ENCODE data around the gene CASP9. TPM values are rescaled to one million over a fixed set of nuclear protein-coding genes. Genes with fewer than 3 reads are reported as not detected.
A peak's percentile ranks its signal among the peaks of the same experiment; 100 is the strongest.
"Not testable (repeated sequence)": the region's sequence is repeated elsewhere in the genome, so short reads cannot be mapped to it uniquely, and the experiment has no call there.

CASP9 gene
- total RNA-seq, 2 experiments from 2014 or later, result 6.3 to 6.5 TPM

DNA sequence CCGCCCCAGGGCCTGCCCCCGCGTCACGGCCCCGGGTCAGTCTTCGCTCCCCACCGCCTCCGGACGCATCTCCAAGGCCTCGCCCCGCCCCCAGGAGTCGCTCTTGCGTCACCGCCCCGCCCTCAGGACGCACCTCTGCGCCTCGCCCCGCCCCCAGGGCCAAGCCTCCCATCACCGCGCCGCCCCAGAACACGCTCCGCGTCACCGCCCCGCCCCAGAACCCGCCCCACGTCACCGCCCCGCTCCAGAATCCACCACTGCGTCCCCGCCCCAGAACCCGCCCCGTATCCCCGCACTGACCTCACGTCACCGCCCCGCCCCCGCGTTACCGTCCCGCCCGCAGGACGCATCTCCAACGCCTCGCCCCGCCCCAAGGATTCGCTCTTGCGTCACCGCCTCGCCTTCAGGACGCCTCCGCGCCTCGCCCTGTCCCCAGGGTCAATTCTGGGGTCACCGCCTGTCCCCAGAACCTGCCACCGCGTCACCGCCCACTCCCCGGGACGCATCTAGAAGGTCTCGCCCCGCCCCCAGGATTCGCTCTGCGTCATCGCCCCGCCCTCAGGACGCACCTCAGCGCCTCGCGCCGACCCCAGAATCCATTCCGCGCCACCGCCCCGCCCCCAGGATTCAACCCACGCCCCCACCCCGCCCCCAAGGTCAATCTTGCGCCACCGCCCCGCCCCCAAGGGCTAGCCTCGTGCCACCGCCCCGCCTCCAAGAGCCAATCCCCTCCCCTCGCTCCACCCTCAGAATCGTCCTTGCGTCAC is 451 bp upstream of the CASP9 start:
- peak; percentile 100 for DNase-seq
- Mint-ChIP-seq H3K4me3 (peak overlapping the region; percentile 95), H3K9me3 (no peaks in the 10 kb centered on the region), H3K27me3 (ENCODE audit: low read depth) (no peaks in the 10 kb centered on the region), H3K4me1 (ENCODE audit: low read depth) (peaks cover 47% of the 10 kb centered on the region), H3K36me3 (ENCODE audit: low read depth) (no peaks in the 10 kb centered on the region), H3K27ac (peak overlapping the region; percentile 99)
- intact Hi-C loops (cut with micrococcal nuclease), result loop anchor here (1.0 to 10.0 kb wide), 10 partner anchors 108 to 1530 kb away; partner anchors contain the start of genes EFHD2 and SDHB
- CTCF ChIA-PET, result no interaction called here

DNA sequence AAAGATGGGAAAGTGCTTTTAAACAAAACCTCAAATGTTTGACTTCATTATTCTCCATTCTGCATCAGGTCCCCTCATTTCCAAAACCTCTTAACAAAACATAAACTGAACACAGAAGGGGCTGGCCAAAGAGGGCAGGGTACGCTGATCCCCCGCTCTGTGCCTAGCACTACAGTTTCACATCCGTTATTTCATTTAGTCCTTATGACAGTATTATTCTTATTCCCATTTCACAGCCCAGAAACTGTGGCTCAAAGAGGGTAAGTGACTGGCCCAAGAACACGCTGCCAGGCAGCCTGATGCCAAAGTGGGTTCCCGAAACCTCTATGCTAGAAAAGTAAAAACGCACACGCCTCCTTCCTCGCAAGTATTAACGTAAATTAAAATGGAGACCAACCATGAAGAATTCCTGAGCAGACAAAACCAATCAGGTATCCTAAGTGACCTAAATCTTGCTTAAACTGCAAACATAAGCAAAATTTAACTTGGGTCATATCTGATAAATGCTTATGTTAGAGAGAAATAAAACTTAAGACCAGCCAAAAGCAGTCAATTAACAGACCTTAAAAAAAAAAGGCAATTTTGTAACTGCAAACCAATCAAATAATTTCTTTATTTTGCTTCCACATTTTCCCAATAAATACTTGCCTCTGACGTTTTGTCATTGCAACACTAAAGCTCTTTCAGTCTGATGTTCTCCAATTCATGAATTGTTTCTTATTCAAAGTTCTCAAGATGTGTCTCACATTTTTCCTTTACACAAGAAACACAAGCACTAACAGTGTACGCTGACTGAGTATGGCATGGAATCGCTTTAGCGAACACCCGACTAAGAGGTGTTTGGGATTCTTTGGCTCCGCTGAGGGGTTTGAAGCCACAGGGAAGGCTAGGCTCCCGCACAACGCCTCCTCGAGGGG is 653 bp downstream of the CASP9 start:
- Mint-ChIP-seq H3K27me3 (ENCODE audit: low read depth) (no peaks in the 10 kb centered on the region), H3K27ac (peak overlapping the region; percentile 14), H3K4me3 (peak overlapping the region; percentile 95), H3K4me1 (ENCODE audit: low read depth) (peaks cover 40% of the 10 kb centered on the region), H3K9me3 (no peaks in the 10 kb centered on the region), H3K36me3 (ENCODE audit: low read depth) (no peaks in the 10 kb centered on the region)
- CTCF ChIA-PET, result interaction anchor here (1.0 kb wide), 1 partner anchor 8 kb away, joined by 4 read pairs; no protein-coding TSS in a partner anchor
- no peak for DNase-seq
- intact Hi-C loops (cut with micrococcal nuclease), result loop anchor here (2.0 to 10.0 kb wide), 8 partner anchors 107 to 1531 kb away; partner anchors contain the start of genes EFHD2 and SDHB

DNA sequence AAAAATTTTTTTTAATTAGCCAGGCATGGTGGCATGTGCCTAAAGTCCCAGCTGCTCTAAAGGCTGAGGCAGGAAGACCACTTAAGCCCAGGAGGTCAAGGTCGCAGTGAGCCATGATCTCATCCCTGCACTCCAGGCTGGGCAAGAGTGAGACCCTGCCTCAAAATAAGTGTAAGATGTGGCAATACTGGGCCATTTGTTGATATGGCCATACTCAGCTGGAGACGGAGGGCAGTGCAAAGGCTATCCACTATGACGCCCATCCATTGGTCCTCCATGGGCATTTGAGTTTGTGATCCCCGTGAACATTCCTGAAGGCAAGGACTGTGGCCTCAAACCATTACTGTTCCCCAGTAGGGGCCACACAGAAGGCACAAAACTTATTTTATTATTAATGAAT is 1.5 kb downstream of the CASP9 start:
- Mint-ChIP-seq H3K4me1 (ENCODE audit: low read depth) (peaks cover 32% of the 10 kb centered on the region), H3K27me3 (ENCODE audit: low read depth) (no peaks in the 10 kb centered on the region), H3K4me3 (no peak overlapping the region), H3K36me3 (ENCODE audit: low read depth) (no peaks in the 10 kb centered on the region), H3K9me3 (no peaks in the 10 kb centered on the region), H3K27ac (no peak overlapping the region)
- intact Hi-C loops (cut with micrococcal nuclease), result loop anchor here (5.0 to 10.0 kb wide), 3 partner anchors 270 to 1532 kb away; partner anchors contain the start of gene SDHB
- CTCF ChIA-PET, result no interaction called here
- DNase-seq, result no peak

DNA sequence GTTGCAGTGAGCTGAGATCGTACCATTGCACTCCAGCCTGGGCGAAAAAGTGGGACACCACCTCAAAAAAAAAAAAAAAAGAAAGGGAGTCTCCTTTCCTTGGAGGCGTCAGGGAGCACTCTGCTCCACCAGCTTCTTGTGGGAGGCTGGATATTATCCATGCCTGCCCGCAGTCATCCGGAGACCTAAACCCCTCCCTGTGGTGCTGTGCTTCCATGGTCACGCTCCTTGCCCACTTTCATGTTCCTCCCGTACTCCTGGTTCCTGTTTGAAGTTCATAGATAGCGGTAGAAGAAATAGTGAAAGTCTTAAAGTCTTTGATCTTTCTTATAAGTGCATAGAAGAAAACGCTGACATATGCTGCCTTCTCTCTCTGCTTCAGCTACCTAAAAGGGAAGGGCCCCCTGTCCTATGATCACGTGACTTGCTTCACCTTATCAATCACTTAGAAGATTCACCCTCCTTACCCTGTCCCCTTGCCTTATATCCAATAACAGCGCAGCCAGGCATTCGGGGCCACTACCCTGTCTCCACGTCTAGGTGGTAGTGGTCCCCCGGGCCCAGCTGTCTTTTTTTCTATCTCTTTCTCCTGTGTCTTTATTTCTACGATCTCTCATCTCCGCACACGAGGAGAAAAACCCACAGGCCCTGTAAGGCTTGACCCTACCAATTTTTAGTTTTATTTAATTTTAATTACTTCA is 2.7 kb downstream of the CASP9 start:
- DNase-seq; H3K27ac Mint-ChIP-seq; H3K36me3 Mint-ChIP-seq (ENCODE audit: low read depth); H3K9me3 Mint-ChIP-seq; H3K4me3 Mint-ChIP-seq; H3K27me3 Mint-ChIP-seq (ENCODE audit: low read depth): not testable (repeated sequence)
- peaks cover 28% of the 10 kb centered on the region for H3K4me1 Mint-ChIP-seq (ENCODE audit: low read depth)
- CTCF ChIA-PET, result interaction anchor here (0.7 kb wide), 1 partner anchor 472 kb away, joined by 5 read pairs; no protein-coding TSS in a partner anchor
- intact Hi-C loops (cut with micrococcal nuclease), result loop anchor here (5.0 to 10.0 kb wide), 3 partner anchors 269 to 1533 kb away; partner anchors contain the start of gene SDHB

DNA sequence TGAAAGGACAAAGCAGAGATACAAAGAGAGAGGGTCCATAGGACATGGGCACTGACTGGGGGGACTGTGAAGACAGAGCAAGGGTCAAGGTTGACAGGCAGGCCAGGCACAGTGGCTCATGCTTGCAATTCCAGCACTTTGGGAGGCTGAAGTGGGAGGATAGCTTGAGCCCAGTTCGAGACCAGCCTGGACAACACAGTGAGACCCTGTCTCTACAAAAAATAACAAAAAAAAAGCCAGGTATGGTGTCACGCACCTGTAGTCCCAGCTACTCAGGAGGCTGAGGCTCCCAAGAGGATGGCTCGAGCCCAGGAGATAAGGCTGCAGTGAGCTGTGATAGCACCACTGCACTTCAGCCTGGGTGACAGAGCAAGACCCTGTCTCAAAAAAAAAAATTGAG is 4.4 kb downstream of the CASP9 start:
- no peak overlapping the region for H3K27ac Mint-ChIP-seq
- no peaks in the 10 kb centered on the region for H3K9me3 Mint-ChIP-seq
- H3K4me1 Mint-ChIP-seq (ENCODE audit: low read depth), result peaks cover 26% of the 10 kb centered on the region
- intact Hi-C loops (cut with micrococcal nuclease), result loop anchor here (5.0 to 10.0 kb wide), 3 partner anchors 267 to 1535 kb away; partner anchors contain the start of gene SDHB
- no peaks in the 10 kb centered on the region for H3K27me3 Mint-ChIP-seq (ENCODE audit: low read depth)
- DNase-seq, result no peak
- CTCF ChIA-PET, result no interaction called here
- H3K4me3 Mint-ChIP-seq, result no peak overlapping the region
- peaks cover 5% of the 10 kb centered on the region for H3K36me3 Mint-ChIP-seq (ENCODE audit: low read depth)

DNA sequence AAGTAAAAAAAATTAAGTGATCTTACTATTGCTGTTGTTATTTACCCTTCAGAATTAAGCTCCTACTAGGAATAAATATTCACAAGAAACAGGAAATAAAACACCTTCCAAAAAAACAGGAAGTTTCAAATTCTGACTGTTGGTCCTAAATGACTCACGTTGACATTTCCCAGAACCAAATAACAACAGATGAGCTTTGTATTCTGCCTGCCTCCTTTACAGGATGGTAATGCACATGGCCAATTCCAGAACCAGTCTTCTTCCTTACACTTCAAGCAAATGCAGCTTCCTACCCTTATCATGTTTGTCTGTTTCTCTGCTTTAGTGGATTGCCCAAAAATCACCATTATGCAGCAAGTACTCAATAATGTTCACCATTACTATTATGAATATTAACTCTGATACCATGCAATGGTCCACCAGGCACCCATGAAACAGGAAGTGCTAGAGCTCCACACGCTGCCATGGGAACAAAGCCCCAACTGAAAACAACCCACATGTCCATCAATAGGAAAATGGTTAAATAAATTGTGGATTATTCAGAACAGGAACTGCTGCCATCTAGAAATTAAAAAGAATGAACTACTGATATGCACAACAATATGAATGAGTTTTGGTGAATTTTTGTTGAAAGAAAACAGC is 8.9 kb downstream of the CASP9 start:
- Mint-ChIP-seq H3K9me3 (no peaks in the 10 kb centered on the region), H3K36me3 (ENCODE audit: low read depth) (peaks cover 8% of the 10 kb centered on the region), H3K4me3 (no peak overlapping the region), H3K27me3 (ENCODE audit: low read depth) (no peaks in the 10 kb centered on the region), H3K4me1 (ENCODE audit: low read depth) (peaks cover 8% of the 10 kb centered on the region), H3K27ac (no peak overlapping the region)
- CTCF ChIA-PET, result interaction anchor here (0.7 to 1.1 kb wide), 3 partner anchors 8 to 115 kb away, joined by 3 to 4 read pairs (median 4); no protein-coding TSS in a partner anchor
- DNase-seq, result no peak
- intact Hi-C loops (cut with micrococcal nuclease), result no loop called here

DNA sequence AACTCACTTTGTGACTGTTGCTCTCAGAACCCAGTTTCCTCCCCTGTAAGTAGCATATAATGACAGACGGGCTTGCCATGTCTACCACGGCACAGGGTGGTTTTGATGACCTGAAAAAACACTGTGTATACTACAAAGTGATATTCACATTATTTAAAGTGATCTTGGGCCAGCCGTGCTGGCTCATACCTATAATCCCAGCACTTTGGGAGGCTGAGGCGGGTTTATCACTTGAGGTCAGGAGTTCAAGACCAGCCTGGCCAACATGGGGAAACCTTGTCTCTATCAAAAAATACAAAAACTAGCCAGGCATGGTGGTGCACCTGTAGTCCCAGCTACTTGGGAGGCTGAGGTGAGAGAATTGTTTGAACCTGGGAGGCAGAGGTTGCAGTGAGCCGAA is 9.5 kb downstream of the CASP9 start:
- H3K27me3 Mint-ChIP-seq (ENCODE audit: low read depth); H3K9me3 Mint-ChIP-seq; H3K4me1 Mint-ChIP-seq (ENCODE audit: low read depth); DNase-seq; H3K36me3 Mint-ChIP-seq (ENCODE audit: low read depth); intact Hi-C loops (cut with micrococcal nuclease); H3K4me3 Mint-ChIP-seq: not testable (repeated sequence)
- CTCF ChIA-PET, result interaction anchor here (0.7 to 1.1 kb wide), 2 partner anchors 9 to 14 kb away, joined by 4 read pairs; no protein-coding TSS in a partner anchor
- H3K27ac Mint-ChIP-seq, result peak overlapping the region; percentile 15

DNA sequence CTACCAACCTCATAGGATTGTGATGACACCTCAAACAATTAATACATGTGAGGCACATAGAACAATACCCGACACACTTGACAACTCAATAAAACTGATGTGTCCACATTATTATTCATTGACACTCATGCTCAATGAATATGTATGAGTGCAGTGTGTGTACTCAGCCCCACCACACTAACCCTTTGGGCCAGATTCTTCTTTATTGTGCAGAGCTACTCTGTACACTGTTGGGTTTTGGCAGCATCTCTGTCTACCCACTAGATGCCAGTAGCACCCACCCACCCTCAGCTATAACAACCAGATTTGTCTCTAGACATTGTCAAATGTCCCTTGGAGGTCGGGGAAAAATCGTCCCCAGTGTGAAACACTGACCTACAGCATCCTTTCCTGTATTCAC is 10.1 kb downstream of the CASP9 start:
- Mint-ChIP-seq H3K27me3 (ENCODE audit: low read depth) (no peaks in the 10 kb centered on the region), H3K9me3 (no peaks in the 10 kb centered on the region), H3K4me1 (ENCODE audit: low read depth) (peaks cover 8% of the 10 kb centered on the region), H3K4me3 (no peak overlapping the region), H3K36me3 (ENCODE audit: low read depth) (peaks cover 8% of the 10 kb centered on the region), H3K27ac (no peak overlapping the region)
- intact Hi-C loops (cut with micrococcal nuclease), result no loop called here
- CTCF ChIA-PET, result no interaction called here
- no peak for DNase-seq

DNA sequence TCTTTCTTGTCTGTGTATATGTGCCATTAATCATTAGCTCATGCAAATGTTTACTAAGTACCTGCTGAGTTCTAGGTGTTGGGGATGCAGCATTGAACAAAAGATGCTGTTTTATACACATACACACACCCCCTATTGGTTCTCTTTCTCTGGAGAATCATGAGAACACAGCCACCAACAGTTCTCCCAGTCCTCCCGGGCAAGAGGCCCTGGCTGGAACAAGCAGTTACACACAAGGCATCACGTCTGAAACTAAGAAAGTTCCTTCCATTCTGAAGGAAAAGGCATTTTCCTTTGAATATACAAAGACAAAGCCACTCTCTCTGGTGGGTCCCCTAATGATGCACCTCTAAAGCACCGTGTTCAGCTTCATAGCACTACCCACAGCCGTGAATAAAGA is 10.8 kb downstream of the CASP9 start:
- H3K27me3 Mint-ChIP-seq (ENCODE audit: low read depth), result no peaks in the 10 kb centered on the region
- DNase-seq, result no peak
- no peak overlapping the region for H3K4me3 Mint-ChIP-seq
- CTCF ChIA-PET, result interaction anchor here (0.6 to 0.7 kb wide), 2 partner anchors 26 to 69 kb away, joined by 3 to 4 read pairs; no protein-coding TSS in a partner anchor
- intact Hi-C loops (cut with micrococcal nuclease), result no loop called here
- peaks cover 8% of the 10 kb centered on the region for H3K4me1 Mint-ChIP-seq (ENCODE audit: low read depth)
- H3K27ac Mint-ChIP-seq, result no peak overlapping the region
- no peaks in the 10 kb centered on the region for H3K9me3 Mint-ChIP-seq
- H3K36me3 Mint-ChIP-seq (ENCODE audit: low read depth), result peaks cover 8% of the 10 kb centered on the region

DNA sequence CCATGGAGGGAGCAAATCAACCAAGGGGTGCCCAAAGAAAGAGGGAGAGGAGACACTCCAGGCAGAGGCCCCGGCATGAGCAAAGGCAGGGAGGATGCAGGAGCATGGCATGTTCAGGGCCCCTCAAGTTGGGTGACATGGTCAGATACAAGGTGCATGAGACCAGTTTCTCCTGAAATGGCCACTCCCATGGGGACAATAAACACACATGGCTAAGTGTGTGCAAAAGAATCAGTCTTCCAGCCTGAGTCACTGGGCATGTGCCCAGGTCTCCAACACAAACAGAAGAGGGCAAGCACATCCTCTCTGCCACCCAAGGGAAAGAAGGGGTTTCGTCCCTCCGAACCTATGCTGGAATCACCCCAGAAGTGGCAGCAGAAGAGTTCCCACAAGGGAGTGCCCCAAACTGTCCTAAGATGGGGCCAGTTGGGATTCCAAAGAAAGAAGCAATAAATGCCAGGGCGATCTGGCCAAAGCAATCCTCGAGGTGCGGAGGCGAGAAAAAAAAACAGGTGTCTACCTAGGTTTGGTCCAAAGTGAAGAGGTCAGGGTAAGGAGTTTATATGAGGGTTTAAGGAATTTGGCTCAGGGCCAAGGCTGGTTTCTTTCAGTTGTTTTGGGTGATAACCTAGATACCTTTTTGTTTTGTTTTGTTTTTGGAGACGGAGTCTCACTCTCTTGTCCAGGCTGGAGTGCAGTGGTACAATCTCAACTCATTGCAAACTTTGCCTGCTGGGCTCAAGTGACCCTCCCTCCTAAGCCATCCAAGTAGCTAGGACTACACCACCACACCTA is 13.2 kb downstream of the CASP9 start:
- intact Hi-C loops (cut with micrococcal nuclease), result no loop called here
- DNase-seq, result no peak
- CTCF ChIA-PET, result no interaction called here
- H3K27me3 Mint-ChIP-seq (ENCODE audit: low read depth), result no peaks in the 10 kb centered on the region
- no peak overlapping the region for H3K27ac Mint-ChIP-seq
- no peak overlapping the region for H3K4me3 Mint-ChIP-seq
- H3K4me1 Mint-ChIP-seq (ENCODE audit: low read depth), result peaks cover 8% of the 10 kb centered on the region
- no peaks in the 10 kb centered on the region for H3K9me3 Mint-ChIP-seq
- H3K36me3 Mint-ChIP-seq (ENCODE audit: low read depth), result peaks cover 3% of the 10 kb centered on the region

DNA sequence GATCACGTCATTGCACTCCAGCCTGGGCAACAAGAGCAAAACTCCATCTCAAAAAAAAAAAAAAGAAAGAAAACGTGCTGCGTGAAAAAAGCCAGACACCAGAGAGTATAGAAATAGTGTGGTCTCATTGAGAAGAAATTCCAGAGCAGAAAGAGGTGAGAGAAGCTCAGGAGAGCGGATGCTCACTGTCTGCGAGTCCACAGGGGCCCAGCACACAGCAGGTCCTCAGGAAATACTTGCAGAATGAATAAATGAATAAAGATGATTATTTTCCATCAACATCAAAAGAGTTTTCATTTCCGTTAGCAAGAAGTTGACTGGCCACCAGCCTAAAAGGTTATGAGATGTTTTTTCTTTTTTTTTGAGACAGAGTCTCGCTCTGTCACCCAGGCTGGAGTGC is 14.4 kb downstream of the CASP9 start:
- intact Hi-C loops (cut with micrococcal nuclease), result no loop called here
- DNase-seq, result no peak
- H3K27ac Mint-ChIP-seq, result no peak overlapping the region

More for the DNA sequence above, 14.4 kb downstream of the CASP9 start:
- Mint-ChIP-seq H3K36me3 (ENCODE audit: low read depth) (peaks cover 3% of the 10 kb centered on the region), H3K27me3 (ENCODE audit: low read depth) (no peaks in the 10 kb centered on the region), H3K4me1 (ENCODE audit: low read depth) (no peaks in the 10 kb centered on the region), H3K4me3 (no peak overlapping the region), H3K9me3 (no peaks in the 10 kb centered on the region)
- CTCF ChIA-PET, result no interaction called here

All from activated naive CD4-positive, alpha-beta T cell treated with anti-CD3 and anti-CD28 coated beads for 36 hours (primary cell).